Natural killer cell (primary cell): ENCODE data around the gene PREP. TPM values are rescaled to one million over a fixed set of nuclear protein-coding genes. Genes with fewer than 3 reads are reported as not detected.
A peak's percentile ranks its signal among the peaks of the same experiment; 100 is the strongest.

ENCODE experiments used
- ATAC-seq, 3 donors: fragments of 150-1000 bp in 2 of 3; fragments of 200-7000 bp in 1 of 3; cut with Tn5 transposase; 1 replicate in 1 of 3; 2 replicates in 2 of 3; pipeline ENCODE4 v1.10.0; 2021; ENCODE audit warnings: mild to moderate bottlenecking in 2 of 3, moderate library complexity in 2 of 3
- DNase-seq, 2 donors: peaks; one replicate each; pipeline versions ENCODE4 v3.0.0 to v3.0.0-alpha.2; 2013 to 2021; ENCODE audit warnings: mixed read lengths in 1 of 2
- H3K27ac ChIP-seq: one replicate; pipeline ENCODE4 v1.5.1; 2013; ENCODE audit warnings: mild to moderate bottlenecking, low read length
- H3K27me3 ChIP-seq: one replicate; pipeline ENCODE4 v1.6.1; 2013; ENCODE audit warnings: low read length; ENCODE audit not compliant: control insufficient read depth, insufficient read depth
- H3K36me3 ChIP-seq: one replicate; pipeline ENCODE4 v1.6.1; 2013; ENCODE audit warnings: low read length; ENCODE audit not compliant: control insufficient read depth, insufficient read depth
- H3K4me1 ChIP-seq: one replicate; pipeline ENCODE4 v1.6.1; 2013; ENCODE audit warnings: low read length; ENCODE audit not compliant: control insufficient read depth, insufficient read depth
- H3K4me3 ChIP-seq: one replicate; pipeline ENCODE4 v1.5.1; 2013; ENCODE audit warnings: low read length
- H3K9me3 ChIP-seq: one replicate; pipeline ENCODE4 v1.6.1; 2013; ENCODE audit warnings: low read length; ENCODE audit not compliant: control insufficient read depth, insufficient read depth
- H3K27ac Mint-ChIP-seq, 2 donors: one replicate each; pipeline ENCODE4 v1.8.0; 2022; ENCODE audit warnings: mild to moderate bottlenecking in 2 of 2, mixed read lengths in 2 of 2, moderate library complexity in 1 of 2
- H3K27me3 Mint-ChIP-seq, 2 donors: one replicate each; pipeline ENCODE4 v1.8.0; 2022; ENCODE audit warnings: low read depth in 2 of 2, mixed read lengths in 2 of 2
- H3K36me3 Mint-ChIP-seq: one replicate; pipeline ENCODE4 v1.8.0; 2022; ENCODE audit warnings: mixed read lengths
- H3K4me1 Mint-ChIP-seq, 2 donors: one replicate each; pipeline ENCODE4 v1.8.0; 2022; ENCODE audit warnings: mixed read lengths in 2 of 2
- H3K4me3 Mint-ChIP-seq: one replicate; pipeline ENCODE4 v1.8.0; 2022; ENCODE audit warnings: mild to moderate bottlenecking, moderate library complexity, mixed read lengths
- H3K9me3 Mint-ChIP-seq, 2 donors: one replicate each; pipeline ENCODE4 v1.8.0; 2022; ENCODE audit warnings: mixed read lengths in 2 of 2
- WGBS: methylation state at CpG from one replicate; pipeline ENCODE4 v1.1.7; 2013; ENCODE audit warnings: missing lambda C conversion rate; ENCODE audit not compliant: insufficient coverage; 5-methylcytosine and 5-hydroxymethylcytosine counted together
- intact Hi-C: fragments of 100-400 bp; cut with micrococcal nuclease; formaldehyde crosslinking; loops from one replicate; pipeline ENCODE4 v1.14.2; 2022
- total RNA-seq, 4 donors: library from RNA; stranded (reverse); fragments of 120-200 nt in 1 of 4; gene quantifications; one replicate each; pipeline versions ENCODE4 v1.2.3 to v1.2.4, GENCODE V29; 2013 to 2022
- TF ChIP-seq, protein P1 (sequence below): fragments of 200-600 bp; IDR thresholded peaks from one replicate; pipeline ENCODE4 v1.8.0; 2022; ENCODE audit warnings: antibody characterized with exemption

Gene PREP
- total RNA-seq, 3 donors from 2014 or later (not counting 1 experiment from before 2014, with no cell fraction given), result 30.0 to 42.9 (median 37.1) TPM

DNA sequence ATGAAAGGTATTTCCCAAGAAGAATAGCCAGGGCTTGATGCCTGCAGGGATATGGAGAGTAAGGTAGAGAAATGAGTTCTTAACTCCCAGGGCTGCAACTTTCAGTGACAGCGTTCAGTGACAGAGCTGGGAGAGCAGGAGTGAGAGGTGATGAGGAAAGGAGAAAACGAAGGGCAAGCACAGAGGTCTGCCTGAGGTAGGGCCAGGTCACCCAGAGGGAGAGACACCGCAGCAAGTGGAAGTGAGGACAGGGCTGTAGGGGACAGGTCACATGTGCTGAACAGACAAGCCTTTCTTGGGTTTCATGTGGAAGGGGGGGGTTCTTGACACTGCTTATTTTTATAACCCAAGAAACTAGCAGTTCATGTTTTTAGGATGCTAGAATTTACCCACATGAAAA is 72.5 kb downstream of the PREP start:
- TF ChIP-seq, protein P1, sequence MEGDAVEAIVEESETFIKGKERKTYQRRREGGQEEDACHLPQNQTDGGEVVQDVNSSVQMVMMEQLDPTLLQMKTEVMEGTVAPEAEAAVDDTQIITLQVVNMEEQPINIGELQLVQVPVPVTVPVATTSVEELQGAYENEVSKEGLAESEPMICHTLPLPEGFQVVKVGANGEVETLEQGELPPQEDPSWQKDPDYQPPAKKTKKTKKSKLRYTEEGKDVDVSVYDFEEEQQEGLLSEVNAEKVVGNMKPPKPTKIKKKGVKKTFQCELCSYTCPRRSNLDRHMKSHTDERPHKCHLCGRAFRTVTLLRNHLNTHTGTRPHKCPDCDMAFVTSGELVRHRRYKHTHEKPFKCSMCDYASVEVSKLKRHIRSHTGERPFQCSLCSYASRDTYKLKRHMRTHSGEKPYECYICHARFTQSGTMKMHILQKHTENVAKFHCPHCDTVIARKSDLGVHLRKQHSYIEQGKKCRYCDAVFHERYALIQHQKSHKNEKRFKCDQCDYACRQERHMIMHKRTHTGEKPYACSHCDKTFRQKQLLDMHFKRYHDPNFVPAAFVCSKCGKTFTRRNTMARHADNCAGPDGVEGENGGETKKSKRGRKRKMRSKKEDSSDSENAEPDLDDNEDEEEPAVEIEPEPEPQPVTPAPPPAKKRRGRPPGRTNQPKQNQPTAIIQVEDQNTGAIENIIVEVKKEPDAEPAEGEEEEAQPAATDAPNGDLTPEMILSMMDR, result no peak
- DNase-seq (no peak), ATAC-seq (no peak)
- Histone ChIP-seq H3K4me3 (no peak overlapping the region), H3K27ac (no peak overlapping the region), H3K9me3 (no peaks in the 10 kb centered on the region), H3K4me1 (no peaks in the 10 kb centered on the region), H3K27me3 (no peaks in the 10 kb centered on the region), H3K36me3 (peaks cover 55% of the 10 kb centered on the region)
- intact Hi-C loops, result no loop called here
- H3K27ac Mint-ChIP-seq, result no peak overlapping the region
- H3K36me3 Mint-ChIP-seq, result peaks cover 7% of the 10 kb centered on the region
- no peak overlapping the region for H3K4me3 Mint-ChIP-seq
- no peaks in the 10 kb centered on the region for H3K27me3 Mint-ChIP-seq
- peaks cover 26 to 29% of the 10 kb centered on the region in 2 donors for H3K4me1 Mint-ChIP-seq
- WGBS, result over 99% methylated on average over 3 of the region's 3 CpGs
- no peaks in the 10 kb centered on the region for H3K9me3 Mint-ChIP-seq

DNA sequence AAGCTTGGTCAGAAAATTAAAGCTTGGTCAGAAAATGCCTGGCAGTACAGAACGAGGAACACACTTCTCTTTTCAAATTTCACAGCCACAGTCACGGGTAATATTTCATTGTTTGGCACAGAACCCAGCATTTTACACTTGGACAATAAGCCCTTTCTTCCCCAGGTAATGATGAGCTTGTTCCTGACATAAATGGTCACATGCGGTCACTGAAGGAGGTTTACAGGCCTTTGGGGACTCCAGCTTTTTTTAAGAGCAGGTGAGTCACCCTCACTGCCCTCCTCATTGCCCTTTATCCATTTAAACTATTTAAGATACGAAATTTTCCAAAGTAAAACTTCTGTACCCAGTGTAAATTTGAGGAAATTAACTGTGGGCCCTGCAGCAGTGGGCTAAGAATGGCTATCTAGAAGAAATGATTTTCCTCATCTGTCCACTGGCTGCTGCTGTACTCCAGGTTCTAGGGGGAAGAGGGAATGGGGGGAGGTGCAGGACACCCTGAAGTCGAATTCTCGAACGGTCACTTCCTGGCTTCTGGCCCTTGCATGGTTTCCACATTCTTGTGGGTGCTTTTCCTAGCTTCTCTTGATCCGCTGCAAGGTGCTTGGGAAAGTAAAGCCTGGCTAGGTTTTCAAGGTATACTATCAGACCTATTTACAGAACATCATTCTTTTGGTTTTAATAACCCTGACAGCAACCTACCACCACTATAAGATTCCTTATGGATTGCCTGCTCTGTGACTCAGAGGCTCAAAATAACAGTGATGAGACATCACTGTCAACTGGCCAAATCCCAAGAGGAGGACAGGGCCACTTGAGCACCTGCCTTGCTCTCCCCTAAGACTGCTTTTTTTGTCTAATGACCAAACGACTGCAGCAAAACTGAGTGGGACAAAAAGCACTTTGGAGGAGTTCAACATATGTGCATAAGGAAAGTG is 75.8 kb downstream of the PREP start:
- Histone ChIP-seq H3K4me1 (no peaks in the 10 kb centered on the region), H3K4me3 (no peak overlapping the region), H3K36me3 (peaks cover 59% of the 10 kb centered on the region), H3K9me3 (no peaks in the 10 kb centered on the region), H3K27ac (no peak overlapping the region), H3K27me3 (no peaks in the 10 kb centered on the region)
- peaks cover 16 to 18% of the 10 kb centered on the region in 2 donors for H3K4me1 Mint-ChIP-seq
- ATAC-seq, result no peak
- no peak for DNase-seq
- TF ChIP-seq, protein P1, result no peak
- no peaks in the 10 kb centered on the region for H3K9me3 Mint-ChIP-seq
- intact Hi-C loops, result no loop called here
- H3K27ac Mint-ChIP-seq, result peak overlapping the region in 1 of 2 donors; percentile 68
- no peaks in the 10 kb centered on the region for H3K27me3 Mint-ChIP-seq
- 80% methylated on average over 8 of the region's 9 CpGs for WGBS
- peaks cover 7% of the 10 kb centered on the region for H3K36me3 Mint-ChIP-seq
- H3K4me3 Mint-ChIP-seq, result no peak overlapping the region

DNA sequence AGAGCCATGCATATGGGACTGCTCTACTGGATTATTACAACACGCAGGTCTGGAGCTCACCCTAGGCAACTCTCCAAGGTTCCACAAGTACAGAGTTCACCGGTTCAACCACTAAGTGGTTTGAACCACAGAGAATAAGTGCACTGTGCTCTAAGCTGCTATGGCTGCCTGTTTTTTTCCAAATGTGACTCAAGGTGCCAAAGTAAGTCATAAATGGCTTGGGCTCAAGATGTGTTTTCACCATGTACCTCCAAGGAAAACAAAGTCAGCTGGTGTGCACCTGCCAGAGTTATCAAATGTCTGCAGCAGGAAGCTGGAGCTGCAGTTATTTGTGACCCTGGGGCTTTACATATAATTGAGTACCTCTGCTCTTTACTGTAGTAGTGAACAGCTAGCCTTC is 76.7 kb downstream of the PREP start:
- Mint-ChIP-seq H3K27ac (peak overlapping the region in 1 of 2 donors; percentile 68), H3K4me1 (peaks cover 16 to 18% of the 10 kb centered on the region in 2 donors), H3K4me3 (no peak overlapping the region), H3K27me3 (no peaks in the 10 kb centered on the region), H3K9me3 (no peaks in the 10 kb centered on the region), H3K36me3 (peaks cover 7% of the 10 kb centered on the region)
- Histone ChIP-seq H3K4me1 (no peaks in the 10 kb centered on the region), H3K9me3 (no peaks in the 10 kb centered on the region), H3K27ac (no peak overlapping the region), H3K27me3 (no peaks in the 10 kb centered on the region), H3K4me3 (no peak overlapping the region), H3K36me3 (peaks cover 57% of the 10 kb centered on the region)
- ATAC-seq (no peak), DNase-seq (no peak)
- intact Hi-C loops, result no loop called here
- WGBS, result 42% methylated on average over 2 of the region's 2 CpGs
- TF ChIP-seq, protein P1, result no peak
